Upper lobe of right lung (tissue), 1 donor: ENCODE measurements around the gene RAP1GDS1. TPM values are rescaled to one million over a fixed set of nuclear protein-coding genes. Genes with fewer than 3 reads are reported as not detected.

Experiments used
- ATAC-seq: fragments of 200-7000 bp; cut with Tn5 transposase; one replicate; pipeline ENCODE4 v1.9.1; 2020; ENCODE audit warnings: mild to moderate bottlenecking, moderate library complexity
- DNase-seq: peaks from one replicate; pipeline ENCODE4 v3.0.0-alpha.2; 2020
- H3K27ac ChIP-seq: fragments of 200-600 bp; one replicate; pipeline ENCODE4 v1.8.0; 2022
- H3K27me3 ChIP-seq: fragments of 200-600 bp; one replicate; pipeline ENCODE4 v1.8.0; 2022; ENCODE audit warnings: mild to moderate bottlenecking
- H3K36me3 ChIP-seq: fragments of 200-600 bp; one replicate; pipeline ENCODE4 v1.8.0; 2022
- H3K4me1 ChIP-seq: fragments of 200-600 bp; one replicate; pipeline ENCODE4 v1.8.0; 2022
- H3K4me3 ChIP-seq: fragments of 200-600 bp; one replicate; pipeline ENCODE4 v1.8.0; 2022; ENCODE audit warnings: mild to moderate bottlenecking
- H3K9me3 ChIP-seq: fragments of 200-600 bp; one replicate; pipeline ENCODE4 v1.8.0; 2022
- CTCF ChIP-seq: fragments of 200-600 bp; IDR thresholded peaks from one replicate; pipeline ENCODE4 v1.8.0; 2022; ENCODE audit warnings: antibody characterized with exemption
- intact Hi-C: fragments of 100-400 bp; cut with DNase I; formaldehyde crosslinking; loops from one replicate; pipeline ENCODE4 v1.11.0; 2022
- total RNA-seq: library from RNA; stranded (reverse); fragmentation: NEBNext Ultra II Directional; extraction: Animal tissue kit (Norgen Biotek cat#: 25700); gene quantifications from one replicate; pipeline ENCODE4 v1.2.1, GENCODE V29; 2021
- donor health status: DM: no; HTN: yes; CAD: no; lungs with severe emphysema.

The RAP1GDS1 gene
- total RNA-seq, 1 donor from 2014 or later, result 39.1 TPM

GRCh38 chr4:98289375-98289774 is 28.2 kb downstream of the RAP1GDS1 start:
- ATAC-seq (no peak), DNase-seq (no peak)
- Histone ChIP-seq H3K9me3 (no peaks in the 10 kb centered on the region), H3K36me3 (peaks cover 5% of the 10 kb centered on the region), H3K4me1 (peaks cover 13% of the 10 kb centered on the region), H3K4me3 (no peak overlapping the region), H3K27me3 (no peaks in the 10 kb centered on the region), H3K27ac (no peak overlapping the region)
- no peak for TF ChIP-seq CTCF
- intact Hi-C loops, result no loop called here

DNA sequence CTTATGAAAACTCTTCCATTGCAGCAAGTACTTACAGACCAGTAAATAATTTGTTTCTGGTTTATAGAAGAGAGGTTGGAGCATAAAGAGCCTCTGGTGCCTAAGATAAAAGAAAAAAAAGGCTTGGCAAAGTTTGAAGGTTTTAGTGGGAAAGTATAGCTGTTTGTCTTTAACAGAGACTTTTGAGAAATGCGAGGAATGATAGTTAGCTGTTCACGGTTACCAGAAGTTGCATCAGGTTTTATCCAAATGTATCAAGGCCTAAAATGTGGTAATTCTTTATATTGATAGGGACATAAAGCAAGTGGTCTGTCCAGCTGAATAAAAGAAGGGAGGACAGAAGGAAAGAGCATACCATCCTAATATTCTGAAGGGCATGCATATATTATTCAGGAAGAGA is 29.3 kb downstream of the RAP1GDS1 start:
- no peak for ATAC-seq
- Histone ChIP-seq H3K9me3 (no peaks in the 10 kb centered on the region), H3K4me1 (peaks cover 13% of the 10 kb centered on the region), H3K27ac (no peak overlapping the region), H3K27me3 (no peaks in the 10 kb centered on the region), H3K36me3 (peaks cover 5% of the 10 kb centered on the region), H3K4me3 (no peak overlapping the region)
- no peak for TF ChIP-seq CTCF
- no peak for DNase-seq
- intact Hi-C loops, result no loop called here

DNA sequence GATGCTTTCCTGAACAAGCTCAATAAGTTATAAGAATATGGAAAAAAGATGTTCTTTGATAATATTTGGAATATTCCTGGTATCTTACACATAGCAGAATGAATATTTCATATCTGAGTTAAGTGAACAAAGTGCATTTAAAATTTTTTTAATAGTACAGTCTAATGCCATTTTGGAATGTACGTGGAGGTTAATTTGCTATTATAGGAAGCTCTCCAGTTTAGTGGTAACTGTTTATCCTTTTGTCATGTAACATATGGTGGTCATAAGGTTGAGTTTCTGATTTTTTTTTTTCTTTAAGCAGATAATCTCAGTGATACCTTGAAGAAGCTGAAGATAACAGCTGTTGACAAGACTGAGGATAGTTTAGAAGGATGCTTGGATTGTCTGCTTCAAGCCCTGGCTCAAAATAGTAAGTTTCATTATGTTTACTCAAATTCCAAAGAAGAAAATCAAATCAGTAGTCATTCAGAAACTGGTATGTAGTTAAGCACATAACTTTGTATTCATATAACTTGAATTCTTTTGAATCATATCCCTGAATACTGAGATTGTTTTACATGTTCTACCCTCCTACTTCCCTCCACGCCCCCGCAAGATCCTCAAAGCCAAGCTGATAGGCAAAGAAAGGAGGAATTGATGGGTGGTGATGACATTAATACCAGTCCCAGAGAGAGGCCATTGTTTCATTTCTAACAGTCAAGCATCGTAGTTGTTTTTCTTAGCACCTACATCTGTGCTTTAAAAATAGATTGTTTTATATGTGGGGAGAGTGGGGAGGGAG is 32.1 kb downstream of the RAP1GDS1 start:
- Histone ChIP-seq H3K9me3 (no peaks in the 10 kb centered on the region), H3K27ac (no peak overlapping the region), H3K36me3 (peaks cover 5% of the 10 kb centered on the region), H3K27me3 (no peaks in the 10 kb centered on the region), H3K4me1 (peaks cover 13% of the 10 kb centered on the region), H3K4me3 (no peak overlapping the region)
- DNase-seq (no peak), ATAC-seq (no peak)
- intact Hi-C loops, result no loop called here
- TF ChIP-seq CTCF, result no peak

- H3K4me1 ChIP-seq, result no peaks in the 10 kb centered on the region
- TF ChIP-seq CTCF, result no peak
- peaks cover 5% of the 10 kb centered on the region for H3K36me3 ChIP-seq
- intact Hi-C loops, result no loop called here
- no peaks in the 10 kb centered on the region for H3K9me3 ChIP-seq
- H3K4me3 ChIP-seq, result no peak overlapping the region
- no peak for ATAC-seq
- no peaks in the 10 kb centered on the region for H3K27me3 ChIP-seq
- no peak for DNase-seq
- no peak overlapping the region for H3K27ac ChIP-seq
Observed at GRCh38 chr4:98298022-98298421, 36.8 kb downstream of the RAP1GDS1 start.

DNA sequence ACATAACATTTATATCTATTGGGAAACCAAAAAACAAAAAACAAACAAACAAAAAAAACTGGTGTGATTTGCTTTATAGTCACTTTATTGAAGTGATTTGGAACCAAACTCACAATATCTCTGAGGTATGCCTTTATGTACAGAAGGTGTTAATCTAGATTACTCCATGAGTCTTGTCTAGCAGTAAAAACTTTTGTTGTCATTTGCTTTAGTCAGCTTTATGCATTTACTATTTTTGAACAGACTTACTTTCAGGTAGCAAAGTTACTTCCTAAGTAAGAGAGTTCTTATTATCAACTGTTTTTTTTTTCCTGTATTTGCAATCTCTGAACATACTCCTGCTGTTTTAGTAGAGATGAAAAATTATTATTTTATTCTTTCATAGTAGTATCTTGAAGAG is 39.5 kb downstream of the RAP1GDS1 start:
- ATAC-seq (no peak), DNase-seq (no peak)
- Histone ChIP-seq H3K4me1 (no peaks in the 10 kb centered on the region), H3K9me3 (peaks cover 7% of the 10 kb centered on the region), H3K27me3 (no peaks in the 10 kb centered on the region), H3K27ac (no peak overlapping the region), H3K4me3 (no peak overlapping the region), H3K36me3 (no peaks in the 10 kb centered on the region)
- no peak for TF ChIP-seq CTCF
- intact Hi-C loops, result no loop called here
